Subcutaneous adipose tissue (tissue), 4 donors: ENCODE data around the gene AURKB. TPM values are rescaled to one million over a fixed set of nuclear protein-coding genes. Genes with fewer than 3 reads are reported as not detected.

Experiments used
- CTCF ChIP-seq: fragments of 450-650 bp; IDR thresholded peaks from one replicate; pipeline ENCODE4 v1.5.1; 2016; ENCODE audit warnings: low read depth, mild to moderate bottlenecking, control low read depth, antibody characterized with exemption, moderate library complexity
- total RNA-seq, 4 donors: library from RNA; depleted of rRNA; stranded (reverse); fragments of >200 nt; gene quantifications; one replicate each; pipeline ENCODE4 v1.1.0, GENCODE V29; 2016

AURKB gene
- total RNA-seq, 4 donors from 2014 or later: 1.3 to 3.4 (median 2.2) TPM; not detected in 1

DNA sequence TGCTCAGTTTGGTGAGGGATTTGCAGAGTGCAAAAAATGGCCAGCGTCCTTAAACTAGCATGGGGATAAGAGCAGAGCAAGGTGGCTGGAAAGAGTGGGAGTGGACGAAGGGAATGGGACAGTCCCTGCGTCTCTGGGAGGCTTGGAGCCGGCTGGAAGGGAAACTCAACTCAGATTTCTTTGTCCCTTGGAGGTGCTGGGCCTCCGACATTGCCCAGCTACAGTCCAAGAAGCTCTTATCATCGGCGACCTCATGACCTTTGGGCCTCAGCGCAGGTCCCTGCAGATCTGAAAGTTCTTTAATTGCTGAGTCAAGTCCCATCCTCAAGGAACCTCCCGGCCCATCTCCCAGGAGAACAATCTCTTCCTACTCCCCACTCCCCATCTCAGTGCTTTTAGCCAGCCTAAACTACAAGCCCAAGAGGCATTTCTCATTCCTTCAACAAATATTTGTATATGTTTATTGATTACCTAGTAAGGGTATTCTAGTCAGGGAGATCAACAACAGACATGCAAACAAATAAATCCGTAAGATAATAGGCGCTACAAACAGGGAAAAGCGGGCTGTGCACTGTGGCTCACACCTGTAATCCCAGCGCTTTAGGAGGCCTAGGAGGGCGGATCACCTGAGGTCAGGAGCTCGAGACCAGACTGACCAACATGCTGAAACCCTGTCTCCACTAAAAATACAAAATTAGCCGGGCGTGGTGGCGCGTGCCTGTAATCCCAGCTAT, 33.2 kb downstream of the AURKB start:
- no peak for TF ChIP-seq CTCF

DNA sequence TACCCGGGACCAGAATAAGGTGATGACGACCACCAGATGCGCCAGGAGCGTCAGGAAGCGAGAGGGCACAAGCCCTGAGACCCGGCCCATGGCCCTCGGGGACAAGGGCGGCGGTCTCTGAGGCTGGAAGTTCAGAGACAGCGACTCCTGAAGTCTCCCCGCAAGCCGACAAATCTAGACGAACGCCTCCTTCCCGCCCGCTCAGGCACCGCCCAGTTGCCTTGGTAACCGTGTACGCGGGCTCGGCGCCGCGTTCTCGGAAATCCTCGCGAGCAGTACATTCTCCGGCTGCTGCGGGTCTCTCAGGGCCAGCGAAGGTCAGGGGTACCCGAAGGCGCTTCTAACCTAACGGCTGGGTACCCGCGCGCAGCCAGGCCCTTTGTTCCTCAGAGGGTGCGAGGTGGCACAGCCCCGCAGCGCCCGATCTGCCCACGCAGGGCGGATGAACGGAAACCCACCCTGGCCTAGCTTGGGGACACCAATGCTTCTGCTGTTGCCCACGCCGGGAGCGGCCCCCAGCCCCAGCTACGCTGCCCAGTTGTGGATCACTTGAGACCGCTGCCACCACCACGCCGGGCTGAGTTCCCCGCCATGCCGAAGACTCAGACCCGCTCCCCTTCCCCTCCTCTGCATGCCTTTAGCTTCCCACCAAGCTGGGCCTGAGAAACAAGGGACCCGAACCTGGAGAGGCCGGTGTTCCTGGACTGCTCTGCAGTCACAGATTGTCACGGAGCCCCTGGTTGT, 34.0 kb downstream of the AURKB start, which contains the start of gene TMEM107:
TMEM107 (minus strand) TSS at position 184 of the 744 bp plus-strand sequence; CDS start at position 90, 94 bp downstream.
- TF ChIP-seq CTCF: no peak

DNA sequence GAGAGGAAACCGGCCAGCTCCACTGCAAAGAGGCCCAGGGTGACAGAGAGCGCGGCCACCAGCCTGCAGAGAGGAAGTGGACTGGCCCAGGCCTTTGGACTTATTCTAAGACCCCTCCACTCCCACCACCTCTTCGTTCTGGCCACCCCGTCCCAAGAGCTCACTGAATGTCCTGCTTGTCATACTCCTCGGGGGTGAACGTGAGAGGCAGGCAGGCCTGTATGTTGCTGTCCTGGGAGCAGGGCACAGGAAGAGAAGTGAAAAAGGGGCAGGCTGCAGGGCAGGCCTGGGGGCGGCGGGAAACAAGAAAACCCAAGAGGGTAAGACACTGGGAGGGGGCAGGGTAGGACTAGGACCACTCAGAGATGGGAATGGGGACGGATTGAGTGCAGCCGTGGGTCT, 34.6 kb downstream of the AURKB start:
- TF ChIP-seq CTCF: no peak

DNA sequence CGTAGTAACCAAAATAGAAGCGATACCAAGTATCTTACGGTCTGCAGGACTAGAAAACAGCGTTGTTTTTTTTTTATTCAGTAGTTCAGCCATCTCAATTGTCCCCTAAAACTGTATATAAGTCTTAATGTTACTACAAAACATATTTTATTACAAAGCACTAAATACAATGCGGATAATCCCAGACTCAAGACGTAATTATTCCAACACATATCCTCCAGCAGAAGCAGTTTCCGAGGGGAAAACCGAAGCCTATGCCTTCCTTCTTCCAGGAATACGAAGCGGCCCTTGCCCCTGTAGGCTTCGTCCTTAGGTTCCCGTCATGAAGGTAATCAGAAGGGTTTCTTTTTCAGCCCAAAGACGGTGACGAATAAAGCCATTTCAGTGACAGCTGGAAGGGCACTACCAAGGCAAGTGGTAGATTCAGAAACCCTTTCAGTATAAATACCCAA, 36.5 kb downstream of the AURKB start:
- TF ChIP-seq CTCF: no peak

DNA sequence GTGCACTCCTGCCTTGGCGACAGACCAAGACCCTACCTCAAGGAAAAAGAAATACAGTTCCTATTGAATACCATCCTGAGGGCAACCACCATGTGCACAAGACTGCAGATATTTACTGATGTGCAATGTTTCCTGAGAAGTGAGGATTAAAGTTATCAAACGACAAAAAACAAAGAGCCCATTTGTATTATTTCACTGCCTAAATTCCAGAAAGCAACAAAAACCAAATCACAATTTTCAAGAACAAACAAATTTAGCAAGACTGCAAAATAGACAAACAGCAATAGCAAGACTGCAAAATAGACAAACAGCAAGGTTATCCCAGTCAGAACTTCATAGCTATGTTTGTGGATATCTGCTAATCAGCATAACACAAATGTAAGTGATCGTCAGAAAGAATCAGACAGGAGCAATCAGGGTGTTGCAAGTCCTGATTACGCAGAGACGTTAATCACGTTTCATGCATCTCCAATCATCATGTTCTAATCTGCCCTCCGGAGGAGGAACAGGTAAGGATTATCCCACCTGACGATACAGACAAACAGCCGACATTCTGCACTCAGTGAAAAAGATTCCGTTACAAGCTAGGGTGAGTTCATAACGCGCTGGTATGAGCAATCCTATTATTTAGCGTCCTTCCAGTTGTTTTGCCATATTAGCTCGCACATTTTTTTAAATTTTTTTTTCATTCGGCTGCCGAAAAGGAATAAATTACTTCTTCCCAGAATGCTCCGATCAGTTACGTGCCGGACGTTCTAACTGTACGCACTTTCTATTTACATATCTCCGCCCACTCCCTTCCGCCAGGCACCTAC, 37.1 kb downstream of the AURKB start:
- TF ChIP-seq CTCF: no peak

DNA sequence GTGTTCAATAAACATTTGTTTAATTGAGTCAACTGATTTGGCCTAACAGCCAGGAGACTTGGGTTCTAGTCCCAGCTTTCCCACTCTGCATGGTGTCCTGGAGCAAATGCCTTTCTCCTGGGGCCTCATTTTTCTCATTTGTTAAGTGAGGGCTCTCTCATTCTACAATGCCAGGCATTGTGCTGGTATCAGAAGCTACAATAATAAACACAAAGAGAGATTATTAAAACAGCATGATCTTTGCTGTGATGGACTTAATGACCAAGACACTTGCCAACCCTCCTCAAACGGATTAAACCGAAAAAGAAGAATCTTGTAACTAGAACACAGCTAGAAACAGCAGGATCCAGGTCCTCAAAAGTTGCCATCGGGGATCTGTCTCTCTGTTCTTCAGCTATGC, 42.8 kb downstream of the AURKB start:
- TF ChIP-seq CTCF: no peak
